Esophagus muscularis mucosa (tissue), 4 donors: ENCODE data around the gene SLC25A39. TPM values are rescaled to one million over a fixed set of nuclear protein-coding genes. Genes with fewer than 3 reads are reported as not detected.
A peak's percentile ranks its signal among the peaks of the same experiment; 100 is the strongest.

Experiments used
- DNase-seq: peaks from one replicate; pipeline ENCODE4 v3.0.0-alpha.2; 2017; ENCODE audit errors: extremely low spot score
- H3K27ac ChIP-seq, 4 donors: fragments of 200-600 bp; sonication (generic); replicated peaks in 1 of 4; 1 replicate in 3 of 4; 2 replicates in 1 of 4; pipeline ENCODE4 v1.5.1; 2016 to 2019; ENCODE audit warnings: mild to moderate bottlenecking in 1 of 4
- H3K27me3 ChIP-seq, 4 donors: fragments of 200-600 bp; sonication (generic); one replicate each; pipeline versions ENCODE4 v1.5.1 to v1.6.0; 2016 to 2019
- H3K36me3 ChIP-seq, 4 donors: fragments of 200-600 bp; sonication (generic); one replicate each; pipeline ENCODE4 v1.5.1; 2016 to 2019
- H3K4me1 ChIP-seq, 4 donors: fragments of 200-600 bp; sonication (generic); one replicate each; pipeline ENCODE4 v1.5.1; 2016 to 2019
- H3K4me3 ChIP-seq, 4 donors: fragments of 200-600 bp; sonication (generic); 1 replicate in 2 of 4; 2 replicates in 2 of 4; pipeline ENCODE4 v1.5.1; 2016 to 2019; ENCODE audit warnings: mild to moderate bottlenecking in 4 of 4, moderate library complexity in 1 of 4
- H3K9me3 ChIP-seq, 4 donors: fragments of 200-600 bp; sonication (generic); 1 replicate in 3 of 4; 2 replicates in 1 of 4; pipeline ENCODE4 v1.5.1; 2016 to 2019
- CTCF ChIP-seq, 3 experiments: fragments of 200-600 bp in 2 of 3; fragments of 450-650 bp in 1 of 3; sonication (generic) in 2 of 3; IDR thresholded peaks; one replicate each; pipeline ENCODE4 v1.5.1; 2017 to 2019; ENCODE audit warnings: antibody characterized with exemption in 3 of 3, mild to moderate bottlenecking in 2 of 3, moderate library complexity in 1 of 3
- EP300 ChIP-seq: sonication (generic); formaldehyde crosslinking; IDR thresholded peaks from one replicate; pipeline ENCODE4 v1.6.1; 2017; ENCODE audit warnings: antibody characterized with exemption
- POLR2A ChIP-seq: fragments of 450-650 bp; IDR thresholded peaks from one replicate; pipeline ENCODE4 v1.6.1; 2017; ENCODE audit warnings: antibody characterized with exemption, moderate library complexity, mild to moderate bottlenecking, low read depth
- POLR2AphosphoS5 ChIP-seq, 2 donors: sonication (generic); formaldehyde crosslinking; IDR thresholded peaks; one replicate each; pipeline ENCODE4 v1.6.1; 2017; ENCODE audit warnings: antibody characterized with exemption in 2 of 2
- WGBS: methylation state at CpG from one replicate; pipeline ENCODE4 v1.1.5; 2018; 5-methylcytosine and 5-hydroxymethylcytosine counted together
- intact Hi-C: fragments of 100-400 bp; cut with DNase I; formaldehyde crosslinking; loops from one replicate; pipeline ENCODE4 v1.15.1; 2023
- total RNA-seq, 4 donors: library from RNA; depleted of rRNA; stranded (reverse); fragments of >200 nt; gene quantifications; one replicate each; pipeline versions ENCODE4 v1.1.0 to v1.2.1, GENCODE V29; 2016

The SLC25A39 gene
- total RNA-seq, 4 donors from 2014 or later, result 41.1 to 69.0 (median 56.8) TPM

- Histone ChIP-seq H3K9me3 (no peaks in the 10 kb centered on the region), H3K4me1 (peaks cover 13 to 38% (median 33%) of the 10 kb centered on the region in 4 donors), H3K36me3 (peaks cover 24 to 39% (median 37%) of the 10 kb centered on the region in 4 donors), H3K27me3 (peaks cover 5 to 31% (median 25%) of the 10 kb centered on the region in 4 donors), H3K4me3 (no peak overlapping the region), H3K27ac (no peak overlapping the region)
- intact Hi-C loops, result no loop called here
- 85% methylated on average over 6 of the region's 18 CpGs for WGBS
- TF ChIP-seq CTCF (IDR thresholded peaks at IDR 0.05) (no peak), POLR2AphosphoS5 (IDR thresholded peaks at IDR 0.05) (no peak), POLR2A (no peak), EP300 (no peak)
- no peak for DNase-seq
Measured at GRCh38 chr17:44320066-44320465, 4.6 kb downstream of the SLC25A39 start.

GRCh38 chr17:44318077-44318892 is 6.3 kb downstream of the SLC25A39 start:
- Histone ChIP-seq H3K27ac (no peak overlapping the region), H3K9me3 (no peaks in the 10 kb centered on the region), H3K4me1 (peaks cover 8 to 34% (median 31%) of the 10 kb centered on the region in 4 donors), H3K4me3 (no peak overlapping the region), H3K27me3 (peaks cover 9 to 49% (median 39%) of the 10 kb centered on the region in 4 donors), H3K36me3 (peaks cover 24 to 39% (median 37%) of the 10 kb centered on the region in 4 donors)
- whole genome bisulfite sequencing, result 75% methylated on average over 8 of the region's 15 CpGs
- no peak for DNase-seq
- intact Hi-C loops, result no loop called here
- TF ChIP-seq POLR2A (no peak), EP300 (no peak), CTCF (IDR thresholded peaks at IDR 0.05) (no peak)

GRCh38 chr17:44317545-44317944 is 7.1 kb downstream of the SLC25A39 start:
- TF ChIP-seq POLR2A, result no peak
- TF ChIP-seq EP300, result no peak
- TF ChIP-seq POLR2AphosphoS5 (IDR thresholded peaks at IDR 0.05), result no peak
- TF ChIP-seq CTCF (IDR thresholded peaks at IDR 0.05), result no peak
- peaks cover 9 to 56% (median 39%) of the 10 kb centered on the region in 4 donors for H3K27me3 ChIP-seq
- peaks cover 5 to 27% (median 23%) of the 10 kb centered on the region in 4 donors for H3K4me1 ChIP-seq
- intact Hi-C loops, result no loop called here
- no peak for DNase-seq
- no peaks in the 10 kb centered on the region for H3K9me3 ChIP-seq
- WGBS, result 88% methylated on average over 6 of the region's 6 CpGs
- H3K27ac ChIP-seq, result no peak overlapping the region
- H3K4me3 ChIP-seq, result no peak overlapping the region
- H3K36me3 ChIP-seq, result peaks cover 24 to 37% (median 35%) of the 10 kb centered on the region in 4 donors

GRCh38 chr17:44315760-44316731 is 8.6 kb downstream of the SLC25A39 start:
- H3K9me3 ChIP-seq, result no peaks in the 10 kb centered on the region
- DNase-seq, result no peak
- no peak for TF ChIP-seq POLR2A
- no peak for TF ChIP-seq CTCF (IDR thresholded peaks at IDR 0.05)
- TF ChIP-seq POLR2AphosphoS5 (IDR thresholded peaks at IDR 0.05), result no peak
- TF ChIP-seq EP300, result no peak
- peaks cover 9 to 69% (median 39%) of the 10 kb centered on the region in 4 donors for H3K27me3 ChIP-seq
- H3K36me3 ChIP-seq, result peaks cover 16 to 22% (median 20%) of the 10 kb centered on the region in 4 donors
- 17% methylated on average over 31 of the region's 38 CpGs for WGBS
- no peak overlapping the region for H3K27ac ChIP-seq
- H3K4me3 ChIP-seq, result peak overlapping the region in 2 of 4 donors; percentile 32 to 40
- H3K4me1 ChIP-seq, result peaks cover 5 to 25% (median 18%) of the 10 kb centered on the region in 4 donors
- intact Hi-C loops, result no loop called here
